Ishikawa (cell line): ENCODE measurements around the gene OSTF1.

Experiments
- CEBPB ChIP-seq: IDR thresholded peaks from 2 replicates; pipeline ENCODE4 v1.6.1; 2012
- CREB1 ChIP-seq: IDR thresholded peaks from 2 replicates; pipeline ENCODE4 v1.6.1; 2012; ENCODE audit warnings: low read depth
- EGR1 ChIP-seq: IDR thresholded peaks from 2 replicates; pipeline ENCODE4 v1.6.1; 2012
- EP300 ChIP-seq: IDR thresholded peaks from 2 replicates; pipeline ENCODE4 v1.6.1; 2012; ENCODE audit warnings: borderline replicate concordance
- MAX ChIP-seq: IDR thresholded peaks from 2 replicates; pipeline ENCODE4 v1.6.1; 2012
- NFIC ChIP-seq: IDR thresholded peaks from 2 replicates; pipeline ENCODE4 v1.6.1; 2012
- RAD21 ChIP-seq: IDR thresholded peaks from 2 replicates; pipeline ENCODE4 v1.6.1; 2012; ENCODE audit warnings: low read depth
- TAF1 ChIP-seq: IDR thresholded peaks from 2 replicates; pipeline ENCODE4 v1.6.1; 2012; ENCODE audit warnings: low read depth, mild to moderate bottlenecking
- TCF12 ChIP-seq: IDR thresholded peaks from 2 replicates; pipeline ENCODE4 v1.6.1; 2012; ENCODE audit warnings: low read depth
- YY1 ChIP-seq: IDR thresholded peaks from 2 replicates; pipeline ENCODE4 v1.6.1; 2012; ENCODE audit warnings: low read depth
- ZBTB7A ChIP-seq: IDR thresholded peaks from 2 replicates; pipeline ENCODE4 v1.6.1; 2012; ENCODE audit warnings: low read depth
- TF ChIP-seq, protein P1 (sequence below): IDR thresholded peaks from 2 replicates; pipeline ENCODE4 v1.6.1; 2012; ENCODE audit warnings: low read depth, mild to moderate bottlenecking
- TF ChIP-seq, protein P2 (sequence below): IDR thresholded peaks from 2 replicates; pipeline ENCODE4 v1.6.1; 2012

DNA sequence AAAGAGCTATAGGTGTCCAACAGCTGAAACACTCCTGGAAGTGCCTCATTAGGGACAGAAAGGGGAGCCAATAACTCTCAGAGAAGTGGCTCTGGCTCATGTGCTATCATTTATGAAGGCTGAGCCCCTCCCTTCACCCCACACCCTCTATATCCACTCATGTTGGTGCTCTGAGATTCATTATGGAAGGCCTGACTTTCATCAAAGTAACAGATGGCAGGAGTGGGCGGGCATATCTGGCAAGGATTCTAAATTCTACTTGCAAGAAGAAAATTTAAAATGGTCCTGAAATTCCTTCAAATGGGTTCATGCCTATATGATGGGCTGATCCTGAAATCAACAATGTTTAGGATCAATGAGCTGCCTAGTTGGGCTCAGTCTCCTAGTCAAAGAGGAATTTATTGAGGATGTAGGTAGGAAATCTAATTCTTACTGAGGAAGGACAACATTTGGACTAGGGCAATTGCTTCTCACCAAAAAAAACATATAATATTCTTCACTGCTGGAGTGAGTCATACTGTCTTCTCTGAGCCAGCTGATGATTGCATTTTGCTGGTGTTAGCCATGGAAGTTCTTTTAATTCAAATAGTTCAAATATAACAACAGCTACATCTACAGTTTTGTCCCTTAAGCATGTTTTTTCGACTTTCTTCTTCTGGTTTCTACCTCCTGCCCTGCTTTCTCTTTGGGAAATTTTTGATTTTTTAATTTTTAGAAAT is 23.8 kb upstream of the OSTF1 start:
- no peak for TF ChIP-seq CEBPB
- TF ChIP-seq EGR1: no peak
- TF ChIP-seq, protein P1, sequence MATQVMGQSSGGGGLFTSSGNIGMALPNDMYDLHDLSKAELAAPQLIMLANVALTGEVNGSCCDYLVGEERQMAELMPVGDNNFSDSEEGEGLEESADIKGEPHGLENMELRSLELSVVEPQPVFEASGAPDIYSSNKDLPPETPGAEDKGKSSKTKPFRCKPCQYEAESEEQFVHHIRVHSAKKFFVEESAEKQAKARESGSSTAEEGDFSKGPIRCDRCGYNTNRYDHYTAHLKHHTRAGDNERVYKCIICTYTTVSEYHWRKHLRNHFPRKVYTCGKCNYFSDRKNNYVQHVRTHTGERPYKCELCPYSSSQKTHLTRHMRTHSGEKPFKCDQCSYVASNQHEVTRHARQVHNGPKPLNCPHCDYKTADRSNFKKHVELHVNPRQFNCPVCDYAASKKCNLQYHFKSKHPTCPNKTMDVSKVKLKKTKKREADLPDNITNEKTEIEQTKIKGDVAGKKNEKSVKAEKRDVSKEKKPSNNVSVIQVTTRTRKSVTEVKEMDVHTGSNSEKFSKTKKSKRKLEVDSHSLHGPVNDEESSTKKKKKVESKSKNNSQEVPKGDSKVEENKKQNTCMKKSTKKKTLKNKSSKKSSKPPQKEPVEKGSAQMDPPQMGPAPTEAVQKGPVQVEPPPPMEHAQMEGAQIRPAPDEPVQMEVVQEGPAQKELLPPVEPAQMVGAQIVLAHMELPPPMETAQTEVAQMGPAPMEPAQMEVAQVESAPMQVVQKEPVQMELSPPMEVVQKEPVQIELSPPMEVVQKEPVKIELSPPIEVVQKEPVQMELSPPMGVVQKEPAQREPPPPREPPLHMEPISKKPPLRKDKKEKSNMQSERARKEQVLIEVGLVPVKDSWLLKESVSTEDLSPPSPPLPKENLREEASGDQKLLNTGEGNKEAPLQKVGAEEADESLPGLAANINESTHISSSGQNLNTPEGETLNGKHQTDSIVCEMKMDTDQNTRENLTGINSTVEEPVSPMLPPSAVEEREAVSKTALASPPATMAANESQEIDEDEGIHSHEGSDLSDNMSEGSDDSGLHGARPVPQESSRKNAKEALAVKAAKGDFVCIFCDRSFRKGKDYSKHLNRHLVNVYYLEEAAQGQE: no peak
- TF ChIP-seq RAD21: no peak
- no peak for TF ChIP-seq ZBTB7A
- TF ChIP-seq YY1: no peak
- TF ChIP-seq EP300: no peak
- no peak for TF ChIP-seq CREB1
- no peak for TF ChIP-seq NFIC
- no peak for TF ChIP-seq TCF12
- TF ChIP-seq MAX: no peak
- TF ChIP-seq, protein P2, sequence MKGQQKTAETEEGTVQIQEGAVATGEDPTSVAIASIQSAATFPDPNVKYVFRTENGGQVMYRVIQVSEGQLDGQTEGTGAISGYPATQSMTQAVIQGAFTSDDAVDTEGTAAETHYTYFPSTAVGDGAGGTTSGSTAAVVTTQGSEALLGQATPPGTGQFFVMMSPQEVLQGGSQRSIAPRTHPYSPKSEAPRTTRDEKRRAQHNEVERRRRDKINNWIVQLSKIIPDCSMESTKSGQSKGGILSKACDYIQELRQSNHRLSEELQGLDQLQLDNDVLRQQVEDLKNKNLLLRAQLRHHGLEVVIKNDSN: no peak
- no peak for TF ChIP-seq TAF1
